Hepatocyte (in vitro differentiated cells): ENCODE results near the gene PPP4R1.

Experiments used
- EZH2 ChIP-seq: fragments of 200-600 bp; sonication (generic); IDR thresholded peaks from 2 replicates; pipeline ENCODE4 v1.6.1; 2016; ENCODE audit warnings: antibody characterized with exemption, mild to moderate bottlenecking, borderline replicate concordance
- EZH2phosphoT487 ChIP-seq: fragments of 200-600 bp; sonication (generic); IDR thresholded peaks from one replicate; pipeline ENCODE4 v1.6.1; 2018; ENCODE audit warnings: antibody characterized with exemption, mild to moderate bottlenecking, low read depth, moderate library complexity; ENCODE audit not compliant: unreplicated experiment, severe bottlenecking
- TF ChIP-seq, protein P1 (sequence below): fragments of 200-600 bp; sonication (generic); IDR thresholded peaks from 2 replicates; pipeline ENCODE4 v1.5.1; 2016; ENCODE audit warnings: antibody characterized with exemption, mild to moderate bottlenecking; ENCODE audit not compliant: poor library complexity

DNA sequence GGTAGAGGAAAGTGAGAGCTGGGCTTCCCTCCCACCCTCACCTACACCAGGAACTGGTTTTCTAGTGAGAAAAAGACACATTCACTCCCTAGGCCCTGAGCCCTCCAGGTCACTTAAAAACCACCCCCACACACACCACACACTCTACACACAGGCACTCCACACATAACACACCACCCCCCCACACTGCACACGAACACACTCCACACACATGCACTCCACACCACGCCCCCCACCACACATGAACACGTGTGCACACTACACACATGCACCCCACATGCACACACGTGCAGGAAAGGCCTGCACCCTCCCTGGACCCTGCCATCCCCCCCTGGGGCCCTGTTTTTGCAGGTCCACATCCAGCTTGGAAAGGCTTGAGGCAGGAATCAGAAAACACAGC is 71.4 kb downstream of the PPP4R1 start:
- TF ChIP-seq, protein P1, sequence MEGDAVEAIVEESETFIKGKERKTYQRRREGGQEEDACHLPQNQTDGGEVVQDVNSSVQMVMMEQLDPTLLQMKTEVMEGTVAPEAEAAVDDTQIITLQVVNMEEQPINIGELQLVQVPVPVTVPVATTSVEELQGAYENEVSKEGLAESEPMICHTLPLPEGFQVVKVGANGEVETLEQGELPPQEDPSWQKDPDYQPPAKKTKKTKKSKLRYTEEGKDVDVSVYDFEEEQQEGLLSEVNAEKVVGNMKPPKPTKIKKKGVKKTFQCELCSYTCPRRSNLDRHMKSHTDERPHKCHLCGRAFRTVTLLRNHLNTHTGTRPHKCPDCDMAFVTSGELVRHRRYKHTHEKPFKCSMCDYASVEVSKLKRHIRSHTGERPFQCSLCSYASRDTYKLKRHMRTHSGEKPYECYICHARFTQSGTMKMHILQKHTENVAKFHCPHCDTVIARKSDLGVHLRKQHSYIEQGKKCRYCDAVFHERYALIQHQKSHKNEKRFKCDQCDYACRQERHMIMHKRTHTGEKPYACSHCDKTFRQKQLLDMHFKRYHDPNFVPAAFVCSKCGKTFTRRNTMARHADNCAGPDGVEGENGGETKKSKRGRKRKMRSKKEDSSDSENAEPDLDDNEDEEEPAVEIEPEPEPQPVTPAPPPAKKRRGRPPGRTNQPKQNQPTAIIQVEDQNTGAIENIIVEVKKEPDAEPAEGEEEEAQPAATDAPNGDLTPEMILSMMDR, result no peak
- no peak for TF ChIP-seq EZH2phosphoT487
- TF ChIP-seq EZH2, result no peak
